SH-SY5Y (cell line): ENCODE measurements around the gene DNAH17.

Experiments used
- GATA2 ChIP-seq: IDR thresholded peaks from 2 replicates; pipeline ENCODE4 v1.6.1; 2011; ENCODE audit warnings: mild to moderate bottlenecking, low read depth, low read length
- GATA3 ChIP-seq: IDR thresholded peaks from 2 replicates; pipeline ENCODE4 v1.6.1; 2011; ENCODE audit warnings: low read depth, mild to moderate bottlenecking, low read length, moderate library complexity

The DNAH17 gene

DNA sequence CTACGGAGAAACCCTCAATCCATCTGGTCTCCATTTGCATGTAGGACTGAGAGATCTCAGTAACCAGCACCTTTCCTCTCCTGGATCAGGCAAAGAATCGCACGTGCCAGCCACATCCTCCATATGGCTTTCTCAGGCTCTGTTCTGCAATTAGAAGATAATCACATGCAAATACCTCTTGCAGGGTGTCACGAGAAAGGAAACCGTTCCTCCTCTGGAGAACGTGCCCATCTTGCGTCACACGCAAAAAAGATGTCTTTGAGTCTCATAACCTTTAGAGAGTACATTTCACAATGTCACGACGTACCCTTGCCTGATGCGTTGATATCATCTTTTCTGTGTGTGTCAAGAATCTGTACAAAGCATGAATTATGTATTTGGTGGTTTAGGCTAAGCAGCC lies 36.2 kb upstream of the DNAH17 start:
- no peak for TF ChIP-seq GATA3

DNA sequence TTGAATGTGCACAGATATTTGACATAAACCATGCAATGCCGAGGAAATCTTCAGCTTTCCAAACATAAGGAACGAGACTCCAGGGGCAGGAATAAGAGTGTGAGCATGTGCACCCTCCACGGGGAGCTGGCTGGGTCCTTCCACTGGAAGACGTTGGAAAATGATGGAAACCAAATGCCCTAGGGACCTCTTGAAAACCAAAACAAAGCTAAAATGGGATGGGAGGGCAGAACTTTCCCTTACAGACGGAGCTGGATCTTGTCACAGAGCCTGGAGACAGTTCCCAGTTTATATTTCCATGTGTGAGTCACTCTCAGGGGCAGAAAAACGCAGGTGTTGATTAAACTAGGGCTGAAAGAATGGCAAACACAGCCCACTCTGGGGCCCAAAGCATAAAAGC lies 34.4 kb upstream of the DNAH17 start:
- TF ChIP-seq GATA3 (no peak), GATA2 (no peak)

DNA sequence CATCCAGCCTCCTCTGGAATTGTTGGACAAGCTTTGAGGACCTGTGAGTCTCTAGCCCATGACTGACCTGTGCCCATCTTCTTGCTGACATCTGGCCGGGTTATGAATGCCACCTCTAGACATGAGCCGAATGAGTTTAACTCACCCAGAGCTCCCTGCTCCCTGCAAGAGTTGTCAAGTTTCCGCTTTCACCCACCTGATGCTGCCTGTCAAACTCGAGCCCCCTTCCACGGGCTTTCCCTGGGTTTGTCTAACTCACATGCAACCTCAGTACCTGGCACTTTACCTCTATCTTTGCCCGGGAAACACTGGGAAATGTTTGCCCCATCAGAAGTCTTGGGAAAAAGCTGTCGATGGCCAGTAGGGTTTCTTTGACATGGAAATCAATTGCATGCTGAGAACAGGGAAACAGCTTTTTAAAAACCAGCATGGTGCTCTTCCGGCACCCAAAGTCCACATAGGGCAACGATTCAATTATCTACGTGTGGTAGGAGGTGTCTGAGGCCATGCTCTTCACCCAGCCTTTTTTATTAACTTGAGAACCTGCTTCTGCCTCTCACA lies 33.8 kb upstream of the DNAH17 start:
- TF ChIP-seq GATA3 (no peak), GATA2 (no peak)

DNA sequence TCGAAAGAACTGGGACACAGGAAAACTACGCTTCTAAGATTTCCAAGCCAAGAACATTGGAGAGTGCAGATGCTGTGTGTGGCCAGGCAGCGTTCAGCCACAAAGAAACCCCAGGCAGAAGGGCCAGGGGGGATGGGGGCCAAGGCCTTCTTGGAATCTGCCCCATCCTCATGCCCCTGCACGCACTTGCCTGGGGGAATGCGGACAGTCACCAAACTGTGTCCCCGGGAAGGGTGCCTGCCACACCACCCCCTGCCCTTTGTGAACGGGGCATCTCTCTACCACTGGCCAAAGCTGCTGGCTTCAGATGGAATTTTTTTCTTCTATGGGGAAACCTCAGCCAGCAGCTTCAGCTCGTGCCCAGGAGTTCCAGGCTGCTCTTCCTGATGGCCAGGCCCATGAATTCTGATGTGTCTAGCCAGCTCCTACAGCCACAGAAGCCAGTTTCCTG lies 32.0 kb upstream of the DNAH17 start:
- no peak for TF ChIP-seq GATA2
- no peak for TF ChIP-seq GATA3

DNA sequence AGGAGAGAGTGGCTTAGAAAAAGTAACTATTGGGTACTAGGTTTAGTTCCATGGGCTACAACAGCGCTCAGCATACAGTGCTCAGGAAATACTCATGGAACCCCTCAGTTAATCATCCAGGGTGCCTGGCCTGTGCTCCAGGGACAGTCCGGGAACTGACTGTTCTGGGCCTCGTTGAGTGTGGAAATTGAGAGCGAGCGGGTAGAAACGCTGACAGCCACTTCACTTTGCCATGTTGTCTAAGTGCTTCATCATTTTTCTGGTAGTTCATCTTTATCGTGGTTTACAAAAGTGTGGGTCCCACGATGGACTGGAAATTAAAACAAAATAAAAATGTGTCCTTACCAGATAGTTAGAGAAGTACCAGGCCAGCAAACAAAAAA lies 31.6 kb upstream of the DNAH17 start:
- TF ChIP-seq GATA3: no peak
- no peak for TF ChIP-seq GATA2

GRCh38 chr17:78608122-78608803 lies 31.1 kb upstream of the DNAH17 start:
- no peak for TF ChIP-seq GATA3
- no peak for TF ChIP-seq GATA2

DNA sequence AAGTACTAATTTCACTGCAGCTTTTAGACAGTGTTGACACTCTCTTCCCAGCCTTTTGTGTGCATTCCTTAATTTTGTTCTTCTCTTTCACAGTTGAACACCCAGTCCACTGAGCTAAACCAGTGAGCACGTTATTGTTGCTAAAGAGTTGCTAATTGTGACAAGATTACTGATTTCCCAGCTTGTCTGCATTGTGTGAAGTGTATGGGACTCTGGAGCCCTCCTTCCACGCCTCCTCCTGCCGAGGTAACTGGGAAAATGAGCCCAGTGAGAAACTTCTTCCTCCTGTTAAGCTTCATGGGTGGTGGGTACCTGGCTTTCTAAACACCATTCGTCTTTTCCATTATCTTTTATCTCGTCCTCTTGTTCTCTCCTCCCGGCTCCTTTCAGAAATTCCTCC lies 29.8 kb upstream of the DNAH17 start:
- no peak for TF ChIP-seq GATA2
- no peak for TF ChIP-seq GATA3

DNA sequence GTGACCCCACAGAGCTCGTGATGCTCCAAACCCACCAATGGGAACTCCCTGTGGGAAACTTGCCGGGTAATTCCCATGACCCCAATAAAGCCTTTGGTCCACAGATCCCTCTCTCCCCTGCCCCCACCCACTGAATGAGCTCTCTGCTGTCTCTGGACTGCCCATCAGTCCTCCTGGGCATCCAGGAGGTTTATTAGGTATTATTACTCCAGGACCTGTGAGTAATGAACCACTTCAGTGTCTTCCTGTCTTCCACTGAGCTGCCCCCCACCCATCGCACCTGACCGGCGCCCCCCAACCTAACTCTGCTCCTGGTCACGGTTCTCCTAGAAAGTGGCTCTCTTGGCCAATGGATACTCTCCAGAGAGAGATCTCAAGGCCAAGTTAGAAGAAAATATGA lies 28.7 kb upstream of the DNAH17 start:
- TF ChIP-seq GATA3 (no peak), GATA2 (no peak)

DNA sequence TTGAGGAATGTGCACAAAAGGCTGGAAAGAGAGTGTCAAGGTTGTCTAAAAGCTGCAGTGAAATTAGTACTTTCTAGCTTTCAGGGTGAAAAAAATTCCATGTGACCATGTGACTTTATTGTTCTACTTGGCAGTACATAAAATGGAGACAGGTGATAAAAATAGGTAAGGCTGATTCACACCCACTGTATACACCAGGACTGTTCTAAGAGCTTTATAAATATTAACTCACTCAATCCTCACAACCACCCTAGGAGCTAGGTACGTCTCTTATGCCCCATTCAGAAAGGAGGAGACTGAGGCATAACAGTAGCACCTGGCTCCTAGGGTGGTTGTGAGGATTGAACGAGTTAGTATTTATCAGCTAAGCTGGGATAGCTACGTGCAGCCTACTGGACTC lies 28.2 kb upstream of the DNAH17 start:
- no peak for TF ChIP-seq GATA2
- no peak for TF ChIP-seq GATA3

DNA sequence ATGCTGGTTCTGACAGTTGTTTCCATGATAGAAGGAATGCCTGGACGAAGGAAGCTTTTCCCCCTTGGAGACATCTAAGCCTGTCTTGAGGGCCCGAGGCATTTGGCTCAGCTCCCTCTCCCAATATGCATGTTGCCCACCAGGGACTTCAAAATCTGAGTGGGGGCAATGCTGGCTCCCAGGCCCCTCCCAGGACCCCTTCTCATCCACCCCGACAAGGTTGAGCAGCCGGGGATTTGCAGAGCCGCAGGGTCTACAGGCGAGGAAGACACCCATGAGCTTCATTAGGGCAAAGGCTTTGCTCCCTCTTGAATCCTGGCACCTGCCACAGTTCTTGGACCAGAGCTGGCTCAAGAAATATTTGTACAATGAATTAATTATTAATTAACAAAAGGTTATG lies 25.1 kb upstream of the DNAH17 start:
- TF ChIP-seq GATA3: no peak
- no peak for TF ChIP-seq GATA2

DNA sequence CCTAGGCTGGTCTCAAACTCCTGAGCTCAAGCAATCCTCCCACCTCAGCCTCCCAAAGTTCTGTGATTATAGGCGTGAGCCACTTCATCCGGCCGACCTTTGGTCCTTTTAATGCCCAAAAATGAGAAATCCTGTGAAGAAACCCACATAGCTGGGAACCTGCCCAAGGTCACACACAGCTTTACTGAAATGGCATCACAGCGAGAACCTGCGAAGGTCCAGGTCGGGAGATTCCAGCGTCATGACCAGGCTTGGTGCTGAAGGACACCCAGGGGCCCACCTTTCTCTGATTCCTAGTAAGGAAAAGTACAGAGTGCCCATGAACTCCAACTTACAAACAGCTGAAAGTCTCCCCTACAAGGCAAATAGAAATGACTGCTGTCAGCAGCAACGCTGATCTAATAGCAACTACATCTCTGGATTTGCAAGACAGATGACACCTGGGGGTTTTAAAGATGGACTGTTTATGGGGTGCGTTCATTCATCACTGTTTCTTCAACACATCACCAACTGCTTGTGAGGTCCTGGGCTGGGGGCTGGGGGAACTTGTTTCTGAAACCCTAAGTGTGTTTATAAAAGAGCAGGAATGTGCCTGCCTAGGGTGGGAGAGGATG lies 24.5 kb upstream of the DNAH17 start:
- TF ChIP-seq GATA2 (no peak), GATA3 (no peak)

GRCh38 chr17:78600181-78600721 lies 23.1 kb upstream of the DNAH17 start:
- no peak for TF ChIP-seq GATA2
- TF ChIP-seq GATA3: no peak

GRCh38 chr17:78599419-78599818 lies 22.2 kb upstream of the DNAH17 start:
- TF ChIP-seq GATA2: no peak
- TF ChIP-seq GATA3: no peak

DNA sequence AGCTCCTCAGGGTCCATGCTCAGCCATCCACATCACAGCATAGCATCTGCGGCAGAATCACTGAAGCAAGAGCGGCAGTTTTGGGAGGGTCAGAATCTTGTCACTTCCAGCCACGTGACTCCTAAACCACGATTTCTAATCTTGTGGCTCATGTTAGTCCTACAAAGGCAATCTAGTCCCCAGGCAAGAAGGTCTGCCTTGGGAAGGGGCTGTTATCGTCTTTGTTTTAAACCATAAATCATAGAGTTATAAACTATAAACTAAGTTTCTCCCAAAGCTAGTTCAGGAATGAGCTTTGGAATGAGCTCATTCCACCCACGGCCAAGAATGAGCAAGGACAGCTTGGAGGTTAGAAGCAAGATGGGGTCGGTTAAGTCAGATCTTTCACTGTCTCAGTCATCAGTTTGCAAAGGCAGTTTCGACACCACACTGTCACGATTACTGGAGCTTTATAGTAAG lies 20.8 kb upstream of the DNAH17 start:
- TF ChIP-seq GATA3 (no peak), GATA2 (no peak)

GRCh38 chr17:78596871-78597764 lies 19.9 kb upstream of the DNAH17 start:
- TF ChIP-seq GATA3 (no peak), GATA2 (no peak)
